ENCODE results near the gene TINAGL1.
A peak's percentile ranks its signal among the peaks of the same experiment; 100 is the strongest.
"Not testable (repeated sequence)": the region's sequence is repeated elsewhere in the genome, so short reads cannot be mapped to it uniquely, and the experiment has no call there.

The TINAGL1 gene

DNA sequence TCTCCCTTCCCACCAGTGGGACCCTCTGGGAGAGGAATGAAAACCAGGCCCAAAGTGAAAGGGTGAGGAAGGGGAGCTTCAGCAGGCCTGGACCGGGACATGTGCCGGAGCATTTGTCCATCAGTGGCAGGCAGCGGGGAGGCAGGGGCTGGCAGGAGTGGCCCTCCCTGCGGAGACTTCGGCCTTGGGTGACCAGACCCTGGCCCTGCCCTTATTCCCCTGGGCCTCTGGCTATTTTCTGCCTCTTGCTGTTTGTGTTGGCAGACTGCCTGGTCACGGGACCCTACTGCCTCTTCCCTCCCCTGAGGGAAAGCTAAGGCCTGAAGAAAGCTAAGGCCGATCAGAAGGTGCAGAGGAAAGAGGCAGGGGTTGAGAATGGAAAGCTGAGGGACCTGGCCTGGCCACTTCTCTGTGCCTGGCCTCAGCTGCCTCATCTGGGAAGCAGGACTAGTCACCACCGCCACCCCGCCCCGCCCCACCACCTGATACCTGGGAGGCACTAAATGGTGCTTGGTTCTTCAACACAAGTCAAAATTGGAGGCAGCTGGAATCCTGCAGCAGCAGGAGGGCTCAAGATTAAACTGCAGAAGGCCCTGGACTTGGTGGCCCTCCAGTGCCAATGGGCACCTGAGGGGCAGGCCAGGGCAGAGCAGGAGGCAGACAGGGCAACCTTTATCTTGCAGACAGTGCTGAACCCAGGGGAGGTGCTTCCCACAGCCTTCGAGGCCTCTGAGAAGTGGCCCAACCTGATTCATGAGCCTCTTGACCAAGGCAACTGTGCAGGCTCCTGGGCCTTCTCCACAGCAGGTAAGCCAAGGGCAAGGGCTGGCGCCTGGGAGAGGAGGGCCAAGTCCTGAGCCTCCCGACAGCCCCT lies 7.9 kb downstream of the TINAGL1 start:
- DNase-seq = no peak

DNA sequence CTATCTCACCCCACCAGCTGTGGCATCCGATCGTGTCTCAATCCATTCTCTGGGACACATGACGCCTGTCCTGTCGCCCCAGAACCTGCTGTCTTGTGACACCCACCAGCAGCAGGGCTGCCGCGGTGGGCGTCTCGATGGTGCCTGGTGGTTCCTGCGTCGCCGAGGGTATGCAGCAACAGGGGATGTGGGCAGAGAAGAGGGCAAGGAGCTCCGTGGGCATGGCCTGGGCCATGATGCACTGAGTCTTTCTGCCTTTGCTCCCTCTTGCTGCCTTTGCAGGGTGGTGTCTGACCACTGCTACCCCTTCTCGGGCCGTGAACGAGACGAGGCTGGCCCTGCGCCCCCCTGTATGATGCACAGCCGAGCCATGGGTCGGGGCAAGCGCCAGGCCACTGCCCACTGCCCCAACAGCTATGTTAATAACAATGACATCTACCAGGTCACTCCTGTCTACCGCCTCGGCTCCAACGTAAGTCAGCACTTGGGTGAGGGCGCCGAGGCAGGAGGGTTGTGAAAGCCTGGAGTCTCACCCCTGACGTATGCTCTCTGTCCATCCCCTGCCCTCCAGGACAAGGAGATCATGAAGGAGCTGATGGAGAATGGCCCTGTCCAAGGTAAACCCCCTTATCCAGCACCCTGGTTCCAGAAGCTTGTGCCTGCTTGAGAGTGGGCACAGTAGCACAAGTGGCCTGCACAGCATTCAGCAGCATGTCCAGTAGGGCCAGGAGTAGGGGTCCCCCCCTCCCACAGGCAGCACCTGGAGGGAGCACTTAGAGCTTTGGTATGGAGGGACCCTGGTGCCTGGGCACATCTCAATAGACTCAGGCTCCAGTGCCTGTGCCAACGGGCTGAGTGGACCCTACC lies 8.8 kb downstream of the TINAGL1 start:
- DNase-seq = no peak

DNA sequence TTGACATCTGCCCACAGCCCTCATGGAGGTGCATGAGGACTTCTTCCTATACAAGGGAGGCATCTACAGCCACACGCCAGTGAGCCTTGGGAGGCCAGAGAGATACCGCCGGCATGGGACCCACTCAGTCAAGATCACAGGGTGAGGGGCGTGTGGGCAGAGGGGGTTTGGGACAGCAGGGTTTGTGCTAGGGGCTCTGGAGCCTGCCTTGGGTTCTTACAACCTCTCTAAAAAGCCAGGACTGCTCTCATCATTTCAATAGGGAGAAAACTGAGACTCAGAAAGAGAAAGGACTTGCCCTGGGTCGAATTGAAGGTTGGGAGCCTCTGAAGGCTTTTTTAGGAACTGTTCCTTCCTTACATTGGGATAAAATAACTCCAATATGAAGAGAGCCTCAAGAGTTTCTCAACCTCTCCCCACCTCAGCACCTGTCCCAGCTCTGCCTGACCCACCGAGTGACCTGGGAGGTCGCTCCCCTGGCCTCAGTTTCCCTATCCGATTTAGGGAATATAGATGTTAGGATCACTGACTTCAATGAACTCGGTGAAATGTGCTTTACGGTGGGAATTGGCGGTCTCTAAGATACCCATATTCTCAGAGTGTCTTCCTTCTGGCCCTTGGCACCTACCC lies 9.5 kb downstream of the TINAGL1 start:
- DNase-seq = no peak

DNA sequence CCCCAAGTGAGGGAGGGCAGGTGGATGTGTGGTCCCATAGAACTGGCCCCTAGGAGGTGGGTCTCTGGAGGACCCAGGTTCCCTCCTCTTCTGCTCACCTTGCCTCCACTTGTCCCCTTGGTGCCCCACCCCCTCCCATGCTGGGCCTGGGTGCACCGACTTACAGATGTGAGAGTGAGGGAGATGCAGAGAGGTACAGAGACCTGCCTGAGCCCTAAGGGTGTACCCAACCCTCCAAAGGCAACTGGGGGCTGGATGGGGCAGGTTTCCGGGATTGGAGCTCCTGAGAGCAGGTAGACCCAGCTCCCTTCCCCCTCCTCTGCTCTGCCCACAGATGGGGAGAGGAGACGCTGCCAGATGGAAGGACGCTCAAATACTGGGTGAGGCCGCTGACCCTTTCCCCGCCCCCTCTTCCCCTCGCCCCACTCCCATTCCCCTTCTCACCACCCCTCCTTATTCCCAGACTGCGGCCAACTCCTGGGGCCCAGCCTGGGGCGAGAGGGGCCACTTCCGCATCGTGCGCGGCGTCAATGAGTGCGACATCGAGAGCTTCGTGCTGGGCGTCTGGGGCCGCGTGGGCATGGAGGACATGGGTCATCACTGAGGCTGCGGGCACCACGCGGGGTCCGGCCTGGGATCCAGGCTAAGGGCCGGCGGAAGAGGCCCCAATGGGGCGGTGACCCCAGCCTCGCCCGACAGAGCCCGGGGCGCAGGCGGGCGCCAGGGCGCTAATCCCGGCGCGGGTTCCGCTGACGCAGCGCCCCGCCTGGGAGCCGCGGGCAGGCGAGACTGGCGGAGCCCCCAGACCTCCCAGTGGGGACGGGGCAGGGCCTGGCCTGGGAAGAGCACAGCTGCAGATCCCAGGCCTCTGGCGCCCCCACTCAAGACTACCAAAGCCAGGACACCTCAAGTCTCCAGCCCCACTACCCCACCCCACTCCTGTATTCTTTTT lies 10.3 kb downstream of the TINAGL1 start:
- no peak for DNase-seq

DNA sequence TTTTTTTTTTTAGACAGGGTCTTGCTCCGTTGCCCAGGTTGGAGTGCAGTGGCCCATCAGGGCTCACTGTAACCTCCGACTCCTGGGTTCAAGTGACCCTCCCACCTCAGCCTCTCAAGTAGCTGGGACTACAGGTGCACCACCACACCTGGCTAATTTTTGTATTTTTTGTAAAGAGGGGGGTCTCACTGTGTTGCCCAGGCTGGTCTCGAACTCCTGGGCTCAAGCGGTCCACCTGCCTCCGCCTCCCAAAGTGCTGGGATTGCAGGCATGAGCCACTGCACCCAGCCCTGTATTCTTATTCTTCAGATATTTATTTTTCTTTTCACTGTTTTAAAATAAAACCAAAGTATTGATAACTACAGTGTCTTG lies 11.0 kb downstream of the TINAGL1 start:
- DNase-seq = not testable (repeated sequence)

DNA sequence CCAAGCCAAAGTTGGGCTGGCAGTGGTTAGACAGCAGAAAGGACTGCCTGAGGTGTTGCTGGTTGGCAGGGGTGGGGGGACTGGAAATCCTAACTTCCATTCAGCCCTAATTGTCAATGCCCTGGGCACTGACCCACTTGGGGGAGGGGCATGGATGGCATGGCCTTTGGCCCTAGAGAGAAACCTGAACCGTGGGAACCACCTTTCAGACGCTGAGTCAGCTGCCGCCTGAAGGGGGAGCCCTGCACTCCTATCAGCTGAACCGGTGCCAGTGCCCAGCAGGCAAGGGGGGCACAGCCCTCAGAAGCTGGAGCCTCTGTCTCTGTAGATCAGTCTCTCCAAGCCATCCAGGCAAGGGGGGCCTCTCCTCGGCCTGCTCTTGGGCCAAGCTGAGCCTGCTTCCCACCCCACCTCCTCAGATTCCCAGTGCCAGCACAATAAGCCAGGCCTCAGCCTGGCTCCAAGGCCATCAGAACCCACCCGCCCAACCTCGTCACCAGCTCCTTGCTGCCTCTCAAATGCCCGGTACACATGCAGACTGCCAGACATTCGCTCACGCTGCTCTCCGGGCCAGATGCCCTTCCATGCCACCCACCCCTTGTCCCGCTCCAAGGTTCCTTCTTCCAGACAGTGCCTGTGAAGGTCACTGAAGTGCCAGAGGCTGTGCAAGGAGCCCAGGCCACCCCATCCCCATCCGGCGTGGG lies 11.6 kb downstream of the TINAGL1 start:
- peak; percentile 13 to 42 for DNase-seq

DNA sequence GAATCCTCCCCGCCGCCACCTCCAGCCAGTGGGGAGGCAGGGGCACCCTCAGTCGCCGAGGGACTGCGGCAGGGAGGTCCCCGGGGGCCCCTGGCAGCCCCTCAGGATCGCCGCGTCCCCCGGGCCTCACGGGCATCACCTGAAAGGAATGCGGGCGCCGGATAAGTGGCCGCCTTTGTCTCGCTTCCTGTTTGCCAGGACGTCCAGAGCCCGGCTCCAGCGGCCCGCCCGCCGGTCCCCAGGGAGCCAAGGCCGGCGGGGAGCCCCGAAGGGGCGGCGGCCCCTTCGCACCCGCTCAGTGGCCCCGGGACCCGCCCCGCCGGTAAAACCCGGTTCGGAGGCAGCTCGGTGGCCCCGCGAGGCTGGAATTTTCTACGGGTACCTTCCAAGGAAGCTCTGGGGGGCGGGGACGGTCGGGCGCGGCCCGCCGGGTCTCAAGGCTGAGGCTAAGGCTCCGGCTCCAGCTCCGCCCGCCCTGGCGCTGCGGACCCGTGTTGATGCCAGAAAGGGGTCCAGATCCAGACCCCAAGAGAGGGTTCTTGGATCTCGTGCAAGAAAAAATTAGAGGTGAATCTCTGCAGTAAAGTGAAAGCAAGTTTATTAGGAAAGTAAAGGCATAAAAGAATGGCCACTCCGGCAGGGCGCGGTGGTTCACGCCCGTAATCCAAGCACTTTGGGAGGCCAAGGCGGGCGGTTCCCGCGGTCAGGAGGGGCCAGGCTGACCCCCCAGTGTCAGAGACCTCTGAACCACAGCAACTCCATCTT lies 12.6 kb downstream of the TINAGL1 start:
- no peak for DNase-seq

DNA sequence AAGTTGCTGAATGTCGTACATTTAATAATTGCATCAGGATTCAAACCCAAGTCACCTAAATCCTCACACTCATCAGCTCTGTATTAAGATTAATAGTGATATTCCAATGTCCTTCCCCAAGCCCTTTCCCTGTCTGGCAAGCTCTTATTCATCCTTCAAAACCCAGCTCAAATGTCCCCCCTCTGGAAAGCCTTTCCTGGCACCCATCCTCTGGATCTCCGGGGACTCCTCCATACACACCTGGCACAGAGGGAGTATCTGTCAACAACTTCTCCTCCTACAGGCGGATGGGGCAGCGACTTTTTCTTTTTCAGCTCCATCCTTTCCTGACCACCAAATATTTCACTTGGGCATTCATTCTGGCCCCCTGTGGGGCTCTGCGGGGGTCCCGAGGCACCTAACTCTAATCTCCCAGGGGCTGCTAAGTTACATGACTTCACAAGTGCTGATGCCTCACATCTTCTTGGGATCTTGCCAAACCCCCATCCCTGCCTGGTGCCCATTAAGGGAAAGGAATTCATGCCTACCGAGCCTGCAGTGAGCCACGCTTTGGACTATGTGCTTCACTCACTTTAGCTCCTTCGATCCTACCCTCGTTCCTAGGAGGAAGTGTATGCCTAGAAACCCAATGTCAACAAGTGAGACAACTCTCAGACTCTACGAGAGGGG lies 15.2 kb downstream of the TINAGL1 start:
- DNase-seq = no peak

DNA sequence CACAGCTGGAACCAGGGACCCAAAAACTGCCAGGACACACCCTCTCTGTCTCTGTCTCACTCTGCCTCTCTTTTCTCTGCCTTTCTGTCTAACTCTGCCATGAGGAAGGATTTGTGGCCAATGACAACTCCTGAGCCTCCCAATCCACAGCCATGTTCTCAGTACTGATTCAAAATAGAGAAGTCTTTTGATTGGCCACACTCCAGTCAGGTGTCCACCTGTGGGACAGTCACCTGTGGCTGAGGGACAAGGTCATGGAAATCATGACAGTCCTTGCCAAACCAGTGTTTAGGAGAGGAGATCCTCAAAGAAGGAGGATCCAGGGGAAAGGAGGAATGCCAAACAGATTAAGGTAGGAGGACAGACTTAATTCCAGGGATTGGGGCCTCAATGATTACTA lies 15.8 kb downstream of the TINAGL1 start:
- no peak for DNase-seq

DNA sequence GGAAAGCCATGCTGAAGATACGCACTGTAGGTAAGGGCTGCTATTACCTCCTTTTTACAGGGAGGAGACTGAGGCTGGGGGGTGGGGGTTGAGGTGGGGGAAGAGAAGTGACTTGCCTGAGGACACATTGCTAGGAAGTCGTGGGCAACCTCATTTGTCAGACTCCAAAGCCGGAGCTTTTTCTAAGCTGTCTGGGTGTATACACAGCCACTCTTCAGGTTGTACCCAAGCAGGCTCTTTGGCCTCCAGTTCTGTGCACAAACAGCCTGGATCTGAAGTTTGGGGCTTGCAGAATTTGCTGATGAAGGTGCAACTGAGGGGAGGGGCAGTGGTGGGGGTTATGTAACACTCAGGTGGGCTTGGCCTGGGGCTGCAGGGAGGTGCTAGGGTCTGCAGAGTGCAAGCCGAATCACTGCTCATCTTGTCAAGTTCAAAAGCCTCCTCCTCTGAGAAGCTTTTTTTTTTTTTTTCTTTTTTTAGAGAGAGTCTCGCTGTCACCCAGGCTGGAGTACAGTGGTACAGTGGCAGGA lies 16.9 kb downstream of the TINAGL1 start:
- DNase-seq = no peak

DNA sequence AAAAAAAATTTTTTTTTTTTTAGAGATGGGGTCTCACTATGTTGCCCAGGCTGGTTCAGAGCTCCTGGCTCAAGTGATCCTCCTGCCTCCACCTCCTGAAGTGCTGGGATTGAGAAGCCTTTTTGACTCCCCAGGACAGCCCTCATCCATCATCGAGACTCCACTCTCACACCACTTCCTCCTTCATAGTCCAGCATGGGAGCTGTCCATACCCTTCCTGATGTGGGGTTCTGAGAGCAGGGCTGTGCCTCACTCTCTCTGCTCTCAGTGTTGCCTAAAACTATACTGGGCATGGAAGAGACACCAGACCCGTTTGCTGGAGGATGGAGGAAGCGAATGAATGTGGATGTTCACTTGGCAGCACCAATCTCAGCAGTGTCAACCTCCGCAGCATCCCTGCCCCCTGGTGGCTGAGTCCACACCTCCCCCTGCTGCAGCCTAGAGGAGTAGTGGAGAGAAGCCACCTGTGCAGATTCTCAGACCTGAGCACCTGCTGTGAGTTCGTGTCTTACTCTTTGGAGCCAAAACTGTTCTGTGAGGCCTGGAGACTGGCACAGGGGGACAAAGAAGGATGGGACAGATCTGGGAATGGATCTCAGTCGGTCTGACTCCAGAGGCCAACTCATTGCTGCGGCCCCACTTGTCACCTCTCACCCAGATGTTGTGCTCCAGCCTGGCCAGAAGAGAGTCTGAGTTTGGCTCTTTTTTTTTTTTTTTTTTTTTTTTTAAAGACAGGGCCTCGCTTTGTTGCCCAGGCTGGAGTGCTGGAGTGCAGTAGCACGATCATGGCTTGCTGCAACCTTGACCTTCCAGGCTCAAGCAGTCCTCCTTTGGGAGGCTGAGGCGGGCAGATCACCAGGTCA lies 17.7 kb downstream of the TINAGL1 start:
- peak; percentile 41 to 67 for DNase-seq

DNA sequence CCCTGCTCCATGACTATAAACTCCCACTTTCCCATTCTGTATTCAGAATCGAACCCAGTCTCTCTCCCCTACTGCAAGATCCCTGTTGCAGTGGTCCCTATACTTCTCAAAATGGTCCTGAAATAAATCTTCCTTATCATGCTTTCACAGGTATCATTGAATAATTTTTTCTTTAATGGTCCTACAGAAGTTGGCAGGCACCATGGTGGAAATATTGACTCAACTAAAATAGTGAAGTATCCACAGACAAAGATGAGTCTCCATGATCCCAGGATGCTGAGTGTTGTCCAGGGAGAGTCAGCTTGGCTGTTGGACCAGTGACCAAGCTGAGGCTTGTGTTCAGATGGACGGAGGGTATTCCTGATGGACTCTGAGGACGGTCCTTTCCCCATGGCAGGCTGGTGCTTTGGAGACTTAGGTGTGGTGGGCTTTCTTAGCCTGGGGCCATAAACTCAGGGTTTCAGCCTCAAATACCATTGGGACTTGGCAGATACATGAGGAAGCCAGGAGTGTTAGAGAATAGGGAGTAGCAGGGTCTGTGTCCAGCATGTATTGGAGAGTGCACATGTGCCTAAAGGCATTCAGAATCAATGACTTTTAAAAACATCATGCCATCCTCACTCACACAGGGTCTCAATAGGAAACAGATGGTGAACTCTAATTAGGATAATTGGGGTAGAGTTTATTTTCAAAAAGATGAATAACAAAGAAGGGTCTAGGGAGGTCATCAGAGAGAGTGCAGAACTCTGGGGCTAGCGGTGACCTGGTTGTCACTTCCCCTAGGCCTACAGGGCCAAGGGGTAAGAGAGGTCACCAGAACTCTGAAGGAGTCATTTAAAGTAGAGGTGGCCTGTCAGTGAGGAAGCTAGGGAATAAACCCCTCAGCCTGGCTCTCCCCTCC lies 19.8 kb downstream of the TINAGL1 start:
- DNase-seq = no peak

DNA sequence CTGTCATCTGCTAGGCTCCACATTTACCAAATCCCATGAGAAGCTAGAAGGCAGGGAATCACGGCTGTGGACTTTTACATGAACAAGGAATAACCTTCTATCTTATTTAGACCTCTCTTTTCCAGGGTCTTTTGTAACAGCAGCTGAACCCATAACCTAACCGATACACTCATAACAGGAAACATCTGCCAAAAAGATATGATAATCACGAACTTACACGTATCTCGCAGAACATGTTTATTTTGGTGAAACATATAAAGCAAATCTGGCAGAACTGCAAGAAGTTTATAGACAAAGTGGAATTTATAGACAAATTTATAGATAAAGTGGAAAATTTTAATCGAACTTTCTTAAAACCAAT lies 20.4 kb downstream of the TINAGL1 start:
- DNase-seq = no peak

DNA sequence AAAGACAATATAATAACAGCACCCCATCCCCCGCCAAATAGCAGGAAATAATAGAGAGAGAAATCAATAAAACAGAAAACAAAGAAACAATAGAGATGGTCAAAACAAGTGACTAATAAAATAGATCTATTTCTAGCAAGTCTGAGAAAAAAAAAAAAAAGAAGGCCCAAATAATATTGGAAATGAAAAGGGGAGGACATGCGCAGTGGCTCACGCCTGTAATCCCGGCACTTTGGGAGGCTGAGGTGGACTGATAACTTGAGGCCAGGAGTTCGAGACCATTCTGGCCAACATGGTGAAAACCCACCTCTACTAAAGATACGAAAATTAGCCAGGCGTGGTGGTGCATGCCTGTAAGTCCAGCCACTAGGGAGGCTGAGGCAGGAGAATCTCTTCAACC lies 22.7 kb downstream of the TINAGL1 start:
- DNase-seq = no peak

DNA sequence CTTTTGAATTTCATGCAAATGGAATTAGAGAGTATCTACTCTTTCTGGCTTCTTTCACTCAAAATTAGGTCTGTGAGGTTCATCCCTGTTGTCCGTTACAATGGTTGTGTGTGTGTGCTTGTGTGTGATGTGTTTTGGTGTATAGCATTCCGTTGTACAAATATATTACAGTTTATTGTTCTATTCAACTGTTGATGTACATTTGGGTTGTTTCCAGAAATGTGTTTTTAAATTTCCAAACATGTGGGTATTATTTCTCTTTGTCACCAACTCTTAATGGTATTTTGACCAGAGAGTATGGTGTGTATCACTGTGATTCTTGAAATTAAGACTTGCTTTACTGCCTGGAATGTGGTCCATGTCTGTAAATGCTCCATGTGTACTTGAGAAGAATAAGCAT lies 24.3 kb downstream of the TINAGL1 start:
- DNase-seq = no peak

DNA sequence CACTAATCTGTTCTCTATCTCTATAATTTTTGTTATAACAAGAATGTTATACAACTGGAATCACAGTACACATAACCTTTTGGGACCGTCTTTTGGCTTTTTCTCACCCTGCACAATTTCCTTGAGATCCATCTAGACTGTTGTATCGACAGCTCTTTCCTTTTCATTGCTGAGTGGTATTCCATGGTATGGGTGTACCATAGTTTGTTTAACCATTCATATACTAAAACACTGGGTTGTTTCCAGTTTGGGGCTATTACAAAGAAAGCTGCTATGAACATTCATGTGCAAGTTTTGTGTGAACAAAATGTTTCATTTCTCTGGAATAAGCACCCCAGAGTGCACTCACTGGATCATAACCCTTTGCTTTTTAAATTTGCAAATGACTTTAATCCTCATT lies 25.8 kb downstream of the TINAGL1 start:
- no peak for DNase-seq

DNA sequence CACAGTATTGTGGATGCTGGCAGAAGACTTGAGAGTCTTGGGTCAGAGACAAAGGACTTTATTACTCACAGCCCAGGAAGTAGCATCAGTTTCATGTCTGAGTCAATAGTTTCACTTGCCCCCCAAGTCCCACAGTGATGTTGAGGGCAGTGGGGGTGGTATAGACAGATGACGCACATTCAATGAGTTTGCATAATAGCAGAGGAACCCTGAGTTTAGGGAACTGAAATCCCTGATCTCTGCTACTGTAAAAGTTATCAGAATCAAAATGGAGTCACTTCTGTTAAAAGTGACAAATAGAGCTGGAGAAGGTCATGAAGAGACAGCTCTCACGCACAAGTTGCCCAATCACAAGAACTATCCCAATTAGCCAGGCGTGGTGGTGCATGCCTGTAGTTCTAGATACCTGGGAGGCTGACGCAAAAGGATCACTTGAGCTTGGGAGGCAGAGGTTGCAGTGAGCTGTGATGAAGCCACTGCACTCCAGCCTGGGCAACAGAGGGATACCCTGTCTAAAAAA lies 29.7 kb downstream of the TINAGL1 start:
- peak in 1 of 2 experiments; percentile 7 for DNase-seq

DNA sequence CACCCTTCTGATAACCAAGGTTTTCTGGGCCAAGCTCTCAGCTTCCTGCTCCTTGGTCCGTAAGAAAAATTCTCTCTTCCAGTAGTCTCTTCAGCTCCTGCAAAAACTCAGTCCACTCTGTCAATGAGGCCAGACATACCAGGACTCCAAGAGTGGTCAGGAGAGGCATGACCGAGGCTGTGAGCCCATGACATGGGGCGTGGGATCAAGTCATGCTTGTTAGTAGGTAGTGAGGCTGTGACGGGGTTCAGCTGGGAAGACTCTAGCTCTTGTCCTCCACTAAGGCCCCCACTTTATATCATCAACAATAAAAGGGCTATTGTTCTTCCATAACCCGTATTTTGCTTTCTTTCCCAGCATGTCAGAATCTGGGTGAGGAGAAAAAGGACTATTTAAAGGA lies 31.0 kb downstream of the TINAGL1 start:
- no peak for DNase-seq

All from stimulated activated CD4-positive, alpha-beta T cell treated with anti-CD3 and anti-CD28 coated beads, Interleukin-4, amount 100 ng/mL, for 4 hours (primary cell).